Omental fat pad (tissue), 4 donors: ENCODE results near the gene TOB2. TPM values are rescaled to one million over a fixed set of nuclear protein-coding genes. Genes with fewer than 3 reads are reported as not detected.

Source experiments
- ATAC-seq: fragments of 150-250 bp; one replicate; pipeline ENCODE4 v1.9.1; 2016; ENCODE audit warnings: mild to moderate bottlenecking, moderate library complexity; ENCODE audit not compliant: low FRiP score
- DNase-seq: peaks from one replicate; pipeline ENCODE4 v3.0.0-alpha.2; 2019; ENCODE audit warnings: low spot score
- CTCF ChIP-seq, 3 donors: fragments of 450-650 bp; IDR thresholded peaks; one replicate each; pipeline ENCODE4 v1.5.1; 2016 to 2017; ENCODE audit warnings: antibody characterized with exemption in 3 of 3, mild to moderate bottlenecking in 3 of 3, moderate library complexity in 2 of 3
- total RNA-seq, 4 donors: library from RNA; depleted of rRNA; stranded (reverse); fragments of >200 nt; gene quantifications; one replicate each; pipeline ENCODE4 v1.1.0, GENCODE V29; 2016

TOB2 gene
- total RNA-seq, 4 donors from 2014 or later: 59.4 to 111 (median 64.1) TPM

- ATAC-seq (no peak), DNase-seq (no peak)
- no peak for TF ChIP-seq CTCF (IDR thresholded peaks at IDR 0.05)
These were observed 20.8 kb downstream of the TOB2 start for GRCh38 chr22:41425660-41426365.

- DNase-seq (no peak), ATAC-seq (no peak)
- no peak for TF ChIP-seq CTCF (IDR thresholded peaks at IDR 0.05)
These were observed 27.9 kb downstream of the TOB2 start for GRCh38 chr22:41418717-41419116.

DNA sequence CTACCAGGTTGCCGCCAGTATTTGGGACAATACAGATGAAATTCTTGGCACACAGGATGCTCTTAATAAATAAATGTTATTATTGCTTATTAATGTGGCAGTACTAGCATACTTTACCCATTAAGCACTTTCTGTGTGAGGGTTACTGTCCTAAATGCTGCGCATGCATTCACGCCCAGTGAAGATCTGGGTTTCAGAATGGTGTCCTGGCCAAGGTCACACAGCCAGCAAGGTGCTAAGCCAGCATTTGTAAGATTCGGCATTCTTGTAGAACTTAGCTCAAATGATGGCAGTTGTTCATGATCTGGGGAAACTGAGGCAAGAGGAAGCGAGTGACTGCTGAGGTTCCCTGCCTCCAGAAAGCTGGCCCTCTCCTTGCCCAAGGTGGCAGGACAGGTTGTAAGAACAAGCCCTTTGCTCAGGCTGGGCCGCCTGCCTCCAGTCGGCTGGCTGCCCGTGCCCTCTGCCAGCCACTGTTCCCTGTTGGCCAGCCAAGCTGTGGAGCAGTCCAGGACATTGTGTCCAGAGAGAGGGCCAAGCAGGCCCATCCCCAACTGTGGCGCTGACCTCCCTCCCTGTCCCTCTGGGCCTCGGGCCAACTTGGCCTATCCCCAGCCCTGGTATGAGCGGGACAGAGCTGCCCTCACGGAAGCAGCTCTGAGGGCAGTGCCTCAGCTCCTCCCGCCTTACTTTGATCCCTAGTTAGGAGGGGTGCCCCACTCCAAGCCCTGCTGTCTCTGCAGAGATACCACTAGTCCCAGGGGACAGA is 28.8 kb downstream of the TOB2 start:
- peak; percentile 29 for ATAC-seq
- no peak for TF ChIP-seq CTCF (IDR thresholded peaks at IDR 0.05)
- no peak for DNase-seq

GRCh38 chr22:41415554-41415953 is 31.0 kb downstream of the TOB2 start:
- DNase-seq (no peak), ATAC-seq (no peak)
- no peak for TF ChIP-seq CTCF (IDR thresholded peaks at IDR 0.05)

DNA sequence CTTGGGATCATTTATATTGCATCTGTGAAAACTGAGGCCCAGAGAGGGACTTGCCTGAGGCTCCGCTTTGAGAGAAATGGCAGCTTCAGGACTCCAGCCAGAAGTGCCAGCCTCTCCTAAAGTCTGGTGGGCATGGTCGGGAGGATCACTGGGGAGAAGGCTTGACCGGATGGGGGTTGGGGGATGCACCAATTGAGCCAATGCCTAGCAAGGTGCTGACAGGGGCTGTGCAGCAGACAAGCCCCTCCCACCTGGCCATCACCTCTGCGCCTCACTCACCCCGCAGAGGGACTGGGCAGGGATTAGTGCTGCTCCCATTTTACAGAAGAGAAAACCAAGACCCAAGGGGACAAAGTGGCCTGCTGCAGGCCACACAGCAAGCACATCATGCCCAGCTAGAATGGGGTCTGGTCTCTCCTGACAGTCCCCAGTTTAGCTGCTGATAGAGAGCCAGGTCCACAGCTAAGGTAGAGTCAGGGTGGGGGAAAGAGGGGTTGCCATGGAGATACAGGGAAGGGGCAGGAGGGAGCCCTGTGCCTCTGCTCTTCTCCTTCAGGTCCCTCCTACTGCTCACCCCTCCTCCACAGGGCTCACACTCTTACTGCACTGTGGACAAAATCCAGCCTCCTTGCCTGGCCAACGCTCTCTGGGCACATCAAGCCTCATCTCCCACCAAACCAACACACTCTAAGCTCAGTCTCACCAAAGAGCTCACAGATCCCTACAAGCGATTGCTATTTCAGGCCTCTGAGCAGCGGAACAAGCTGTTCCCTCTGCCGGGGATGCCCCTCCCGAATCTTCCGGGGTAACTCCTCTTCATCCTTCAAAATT is 35.4 kb downstream of the TOB2 start:
- TF ChIP-seq CTCF (IDR thresholded peaks at IDR 0.05): no peak
- ATAC-seq: no peak

DNA sequence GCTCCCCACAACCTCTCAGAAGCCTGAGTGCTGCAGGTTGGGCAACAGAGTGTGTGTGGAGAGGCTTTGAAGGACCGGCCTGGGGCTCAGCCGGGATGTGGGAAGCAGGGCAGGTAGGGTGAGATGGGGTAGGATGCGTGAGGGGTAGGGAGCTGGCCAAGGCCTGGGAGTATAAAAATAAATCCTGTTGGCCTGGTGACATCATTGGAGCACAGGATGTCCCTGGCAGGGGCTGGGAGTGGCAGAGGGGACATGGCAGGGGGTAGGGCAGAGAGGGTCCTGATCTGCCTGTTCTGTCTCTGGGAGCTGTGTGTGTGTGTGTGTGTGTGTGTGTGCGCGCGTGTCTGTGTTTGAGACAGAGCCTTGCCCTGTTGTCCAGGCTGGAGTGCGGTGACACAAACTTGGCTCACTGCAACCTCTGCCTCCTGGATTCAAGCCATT is 36.3 kb downstream of the TOB2 start:
- no peak for DNase-seq
- no peak for TF ChIP-seq CTCF (IDR thresholded peaks at IDR 0.05)
- no peak for ATAC-seq

More for the DNA sequence above, 35.4 kb downstream of the TOB2 start:
- DNase-seq: no peak
